Esophagus squamous epithelium (tissue), 4 donors: ENCODE measurements around the gene ELAVL2.
"Not testable (repeated sequence)": the region's sequence is repeated elsewhere in the genome, so short reads cannot be mapped to it uniquely, and the experiment has no call there.

Experiments
- POLR2A ChIP-seq, 4 donors: fragments of 450-650 bp; IDR thresholded peaks; one replicate each; pipeline ENCODE4 v1.6.1; 2017; ENCODE audit warnings: antibody characterized with exemption in 4 of 4, mild to moderate bottlenecking in 4 of 4, moderate library complexity in 3 of 4
- TF ChIP-seq, protein P1 (sequence below), 6 experiments: fragments of 450-650 bp in 4 of 6; fragments of 200-600 bp in 2 of 6; sonication (generic) in 2 of 6; IDR thresholded peaks; one replicate each; pipeline ENCODE4 v1.5.1; 2016 to 2019; ENCODE audit warnings: antibody characterized with exemption in 6 of 6, mild to moderate bottlenecking in 4 of 6, moderate library complexity in 4 of 6

- TF ChIP-seq, protein P1, sequence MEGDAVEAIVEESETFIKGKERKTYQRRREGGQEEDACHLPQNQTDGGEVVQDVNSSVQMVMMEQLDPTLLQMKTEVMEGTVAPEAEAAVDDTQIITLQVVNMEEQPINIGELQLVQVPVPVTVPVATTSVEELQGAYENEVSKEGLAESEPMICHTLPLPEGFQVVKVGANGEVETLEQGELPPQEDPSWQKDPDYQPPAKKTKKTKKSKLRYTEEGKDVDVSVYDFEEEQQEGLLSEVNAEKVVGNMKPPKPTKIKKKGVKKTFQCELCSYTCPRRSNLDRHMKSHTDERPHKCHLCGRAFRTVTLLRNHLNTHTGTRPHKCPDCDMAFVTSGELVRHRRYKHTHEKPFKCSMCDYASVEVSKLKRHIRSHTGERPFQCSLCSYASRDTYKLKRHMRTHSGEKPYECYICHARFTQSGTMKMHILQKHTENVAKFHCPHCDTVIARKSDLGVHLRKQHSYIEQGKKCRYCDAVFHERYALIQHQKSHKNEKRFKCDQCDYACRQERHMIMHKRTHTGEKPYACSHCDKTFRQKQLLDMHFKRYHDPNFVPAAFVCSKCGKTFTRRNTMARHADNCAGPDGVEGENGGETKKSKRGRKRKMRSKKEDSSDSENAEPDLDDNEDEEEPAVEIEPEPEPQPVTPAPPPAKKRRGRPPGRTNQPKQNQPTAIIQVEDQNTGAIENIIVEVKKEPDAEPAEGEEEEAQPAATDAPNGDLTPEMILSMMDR (IDR thresholded peaks at IDR 0.05): not testable (repeated sequence)
- TF ChIP-seq POLR2A (IDR thresholded peaks at IDR 0.05): not testable (repeated sequence)
Measured at GRCh38 chr9:23723048-23723447, 103.0 kb downstream of the ELAVL2 start.
